ENCODE measurements around the gene NCAPD3. TPM values are rescaled to one million over a fixed set of nuclear protein-coding genes. Genes with fewer than 3 reads are reported as not detected.

Gene NCAPD3
- total and polyA plus RNA-seq, 9 of the 15 experiments (the other 6 are each of a cell fraction or from before 2014, with no cell fraction given), result 23.6 to 80.6 (median 58.6) TPM

- no peak overlapping the region for H3K9ac ChIP-seq (ENCODE audit: insufficient read depth in 1 of 2, low read depth in 2 of 2, low read length in 2 of 2)
- in situ Hi-C loops (cut with MboI) (no loop called here), intact Hi-C loops (cut with micrococcal nuclease) (loop anchor here (2.0 kb wide), 2 partner anchors 39 to 47 kb away; partner anchors contain the start of genes ACAD8 and THYN1)
- no peaks in the 10 kb centered on the region for H3K9me1 ChIP-seq (ENCODE audit: control insufficient read depth, insufficient read depth, low read length)
- no peaks in the 10 kb centered on the region for H3K27me3 ChIP-seq (ENCODE audit: control insufficient read depth in 2 of 2, insufficient read depth in 2 of 2, low read length in 2 of 2)
- 83% methylated on average over 4 of the region's 5 CpGs for WGBS (ENCODE audit: insufficient coverage, low coverage, missing lambda C conversion rate)
- no peak overlapping the region for H2AFZ ChIP-seq (ENCODE audit: low read depth, low read length)
- H4K20me1 ChIP-seq (replicated peaks; ENCODE audit: control insufficient read depth, insufficient read depth, low read length), result no peaks in the 10 kb centered on the region
- no peak for ATAC-seq
- FAIRE-seq, result no peak
- no TSS peak for BruUV-seq (replicated peaks)
- H3K36me3 ChIP-seq (ENCODE audit: control insufficient read depth, insufficient read depth, low read length), result peaks cover 97% of the 10 kb centered on the region
- ChIA-PET CTCF (ENCODE audit: low intra/inter-chr PET ratio) (no interaction called here), POLR2A (no interaction called here)
- H3K79me2 ChIP-seq (ENCODE audit: control insufficient read depth, insufficient read depth, low read length), result no peaks in the 10 kb centered on the region; the same call in 2 of the 3 replicates
- DNase-seq (ENCODE audit: extremely low read depth in 1 of 4, low spot score in 3 of 4), result no peak
- H3K9me3 ChIP-seq (replicated peaks; ENCODE audit: control insufficient read depth, insufficient read depth, low read depth, low read length), result no peaks in the 10 kb centered on the region
- no peaks in the 10 kb centered on the region for H3K4me1 ChIP-seq (replicated peaks in 1 of 2; ENCODE audit: control insufficient read depth in 2 of 2, insufficient read depth in 2 of 2, low read length in 2 of 2)
- no peak overlapping the region for H3K27ac ChIP-seq (ENCODE audit: extremely low read depth, low read depth, low read length)
- H3K4me2 ChIP-seq (ENCODE audit: insufficient read depth, low read length), result no peak overlapping the region
- no peak overlapping the region for H3K4me3 ChIP-seq
- TF ChIP-seq CAMTA2 (CRISPR knock-in tag; conservative IDR thresholded peaks at IDR 0.05), result no peak
- no peak for TF ChIP-seq POLR2G (IDR thresholded peaks at IDR 0.05; ENCODE audit: low read depth, low read length)
- TF ChIP-seq ZNF512 (tag; IDR thresholded peaks at IDR 0.05), result no peak
- TF ChIP-seq SPI1 (IDR thresholded peaks at IDR 0.05; ENCODE audit: borderline replicate concordance, low read depth, low read length), result no peak
- no peak for TF ChIP-seq SAFB2 (IDR thresholded peaks at IDR 0.05; ENCODE audit: borderline replicate concordance, low read depth, low read length, severe bottlenecking)
- TF ChIP-seq RCOR1 (IDR thresholded peaks at IDR 0.05; ENCODE audit: borderline replicate concordance in 1 of 2, low read depth in 2 of 2, low read length in 2 of 2), result no peak
- no peak for TF ChIP-seq ZNF699 (CRISPR knock-in tag; IDR thresholded peaks at IDR 0.05; ENCODE audit: insufficient replicate concordance)
- no peak for TF ChIP-seq ELF2 (CRISPR knock-in tag; IDR thresholded peaks at IDR 0.05)
- TF ChIP-seq NRF1 (conservative IDR thresholded peaks at IDR 0.05 in 1 of 2, IDR thresholded peaks at IDR 0.05 in 1 of 2), result no peak
- TF ChIP-seq SRSF1 (IDR thresholded peaks at IDR 0.05; ENCODE audit: low read depth, low read length), result no peak
- no peak for TF ChIP-seq KDM4B (IDR thresholded peaks at IDR 0.05; ENCODE audit: borderline replicate concordance in 2 of 2, low read depth in 1 of 2)
- no peak for TF ChIP-seq PTRF (tag; IDR thresholded peaks at IDR 0.05)
- TF ChIP-seq, protein P1, sequence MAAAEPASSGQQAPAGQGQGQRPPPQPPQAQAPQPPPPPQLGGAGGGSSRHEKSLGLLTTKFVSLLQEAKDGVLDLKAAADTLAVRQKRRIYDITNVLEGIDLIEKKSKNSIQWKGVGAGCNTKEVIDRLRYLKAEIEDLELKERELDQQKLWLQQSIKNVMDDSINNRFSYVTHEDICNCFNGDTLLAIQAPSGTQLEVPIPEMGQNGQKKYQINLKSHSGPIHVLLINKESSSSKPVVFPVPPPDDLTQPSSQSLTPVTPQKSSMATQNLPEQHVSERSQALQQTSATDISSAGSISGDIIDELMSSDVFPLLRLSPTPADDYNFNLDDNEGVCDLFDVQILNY (CRISPR knock-in tag; IDR thresholded peaks at IDR 0.05), result no peak
- TF ChIP-seq XRCC3 (IDR thresholded peaks at IDR 0.05), result no peak
- no peak for TF ChIP-seq ZNF282 (CRISPR knock-in tag; IDR thresholded peaks at IDR 0.05)
- no peak for TF ChIP-seq NR2C2 (CRISPR knock-in tag; IDR thresholded peaks at IDR 0.05)
- no peak for TF ChIP-seq NR2C2 (tag; IDR thresholded peaks at IDR 0.05)
- TF ChIP-seq, protein P2, sequence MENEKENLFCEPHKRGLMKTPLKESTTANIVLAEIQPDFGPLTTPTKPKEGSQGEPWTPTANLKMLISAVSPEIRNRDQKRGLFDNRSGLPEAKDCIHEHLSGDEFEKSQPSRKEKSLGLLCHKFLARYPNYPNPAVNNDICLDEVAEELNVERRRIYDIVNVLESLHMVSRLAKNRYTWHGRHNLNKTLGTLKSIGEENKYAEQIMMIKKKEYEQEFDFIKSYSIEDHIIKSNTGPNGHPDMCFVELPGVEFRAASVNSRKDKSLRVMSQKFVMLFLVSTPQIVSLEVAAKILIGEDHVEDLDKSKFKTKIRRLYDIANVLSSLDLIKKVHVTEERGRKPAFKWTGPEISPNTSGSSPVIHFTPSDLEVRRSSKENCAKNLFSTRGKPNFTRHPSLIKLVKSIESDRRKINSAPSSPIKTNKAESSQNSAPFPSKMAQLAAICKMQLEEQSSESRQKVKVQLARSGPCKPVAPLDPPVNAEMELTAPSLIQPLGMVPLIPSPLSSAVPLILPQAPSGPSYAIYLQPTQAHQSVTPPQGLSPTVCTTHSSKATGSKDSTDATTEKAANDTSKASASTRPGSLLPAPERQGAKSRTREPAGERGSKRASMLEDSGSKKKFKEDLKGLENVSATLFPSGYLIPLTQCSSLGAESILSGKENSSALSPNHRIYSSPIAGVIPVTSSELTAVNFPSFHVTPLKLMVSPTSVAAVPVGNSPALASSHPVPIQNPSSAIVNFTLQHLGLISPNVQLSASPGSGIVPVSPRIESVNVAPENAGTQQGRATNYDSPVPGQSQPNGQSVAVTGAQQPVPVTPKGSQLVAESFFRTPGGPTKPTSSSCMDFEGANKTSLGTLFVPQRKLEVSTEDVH (IDR thresholded peaks at IDR 0.05; ENCODE audit: low read depth, partially characterized antibody), result no peak
Observed at GRCh38 chr11:134206185-134206584, 17.6 kb downstream of the NCAPD3 start.
